Measurements from ENCODE around the gene SLC6A15. TPM values are rescaled to one million over a fixed set of nuclear protein-coding genes. Genes with fewer than 3 reads are reported as not detected.

SLC6A15 gene
- total and polyA plus RNA-seq, 2 of the 8 experiments (the other 6 are each of a cell fraction or from before 2014, with no cell fraction given): 3.1 to 42.0 TPM

DNA sequence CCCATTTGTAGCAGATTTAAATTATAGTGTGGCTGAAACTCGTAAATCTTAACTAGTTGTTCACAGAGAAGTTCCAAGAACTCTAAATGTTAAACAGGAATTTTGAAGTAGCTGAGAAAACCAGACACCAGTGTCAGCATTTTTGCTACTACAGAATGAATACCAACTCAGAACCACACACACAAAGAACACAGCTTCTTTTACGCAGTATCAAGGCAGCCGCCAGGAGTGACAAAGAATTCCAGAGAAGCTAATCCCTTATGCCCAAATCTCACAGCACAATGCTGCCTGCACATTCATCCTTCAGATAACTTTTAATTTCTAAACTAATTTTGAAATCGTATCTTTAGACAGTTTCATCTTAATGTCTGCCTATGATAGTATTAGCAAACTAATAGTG lies 37.4 kb downstream of the SLC6A15 start:
- 76% methylated on average over 4 of the region's 4 CpGs; no CpG with 5 or more reads in 1 of the 2 experiments for WGBS, 2 experiments (ENCODE audit: extremely low coverage in 1 of 2, insufficient coverage in 1 of 2, insufficient read length in 1 of 2, insufficient replicate concordance in 2 of 2, low coverage in 1 of 2, low lambda C conversion rate in 2 of 2, missing lambda C conversion rate in 1 of 2)
- ChIA-PET CTCF (ENCODE audit: partially characterized antibody) (interaction anchor here (0.7 to 5.1 kb wide), 24 partner anchors 9 to 405 kb away, joined by 3 to 150 read pairs (median 5); partner anchors contain the start of genes ALX1, LRRIQ1, SLC6A15 and TSPAN19), POLR2A (ENCODE audit: partially characterized antibody) (no interaction called here)
- no peak overlapping the region for H3K4me2 ChIP-seq (ENCODE audit: insufficient read depth in 1 of 2, low read depth in 2 of 2, low read length in 2 of 2)
- H2AK5ac ChIP-seq (ENCODE audit: low read depth, low read length): no peak overlapping the region
- H2BK20ac ChIP-seq (ENCODE audit: low read length): no peak overlapping the region
- H3K9ac ChIP-seq (replicated peaks in 1 of 4; ENCODE audit: extremely low read depth in 1 of 4, low read depth in 3 of 4, low read length in 3 of 4): no peak overlapping the region
- no peak overlapping the region for H3K4me3 ChIP-seq (ENCODE audit: extremely low read depth in 1 of 4, insufficient read depth in 2 of 4, low read depth in 3 of 4, low read length in 4 of 4)
- H3K23ac ChIP-seq (ENCODE audit: insufficient read length): no peak overlapping the region
- H4K91ac ChIP-seq (replicated peaks; ENCODE audit: insufficient read length, low read length): no peak overlapping the region
- H2BK12ac ChIP-seq (ENCODE audit: low read depth, low read length): no peak overlapping the region
- H3K18ac ChIP-seq (ENCODE audit: extremely low read depth, low read length): no peak overlapping the region
- no peaks in the 10 kb centered on the region for H4K20me1 ChIP-seq (replicated peaks in 1 of 2; ENCODE audit: control insufficient read depth in 1 of 2, insufficient read depth in 2 of 2, low read length in 2 of 2)
- DNase-seq (ENCODE audit: low read depth in 1 of 2, low spot score in 2 of 2): no peak
- H3K79me2 ChIP-seq (ENCODE audit: control insufficient read depth in 1 of 2, insufficient read depth in 2 of 2, low read length in 2 of 2): no peaks in the 10 kb centered on the region
- H3K79me1 ChIP-seq (ENCODE audit: low read depth, low read length): no peaks in the 10 kb centered on the region
- H3K4ac ChIP-seq (replicated peaks; ENCODE audit: insufficient read length, low read depth, low read length): no peak overlapping the region
- no peak for FAIRE-seq
- H3K27me3 ChIP-seq (replicated peaks in 1 of 4; ENCODE audit: control insufficient read depth in 3 of 4, extremely low read depth in 1 of 4, insufficient read depth in 3 of 4, low read length in 3 of 4): no peaks in the 10 kb centered on the region
- no peak overlapping the region for H2BK5ac ChIP-seq (ENCODE audit: low read depth, low read length)
- H3K14ac ChIP-seq (ENCODE audit: insufficient read length): no peak overlapping the region
- H3K36me3 ChIP-seq (ENCODE audit: control insufficient read depth in 2 of 4, insufficient read depth in 4 of 4, low read length in 3 of 4): no peaks in the 10 kb centered on the region
- H3K23me2 ChIP-seq (ENCODE audit: low read depth, low read length): no peaks in the 10 kb centered on the region
- no peak overlapping the region for H3K56ac ChIP-seq (replicated peaks; ENCODE audit: insufficient read length, low read depth, low read length)
- no peak overlapping the region for H3K27ac ChIP-seq (ENCODE audit: low read depth, low read length)
- no peak overlapping the region for H4K8ac ChIP-seq (ENCODE audit: extremely low read depth, insufficient read depth, low read length)
- no peak overlapping the region for H4K5ac ChIP-seq (ENCODE audit: insufficient read length, low read depth, low read length)
- H3K9me3 ChIP-seq (ENCODE audit: insufficient read depth in 2 of 2, low read depth in 1 of 2, low read length in 1 of 2): no peaks in the 10 kb centered on the region
- no peaks in the 10 kb centered on the region for H3K4me1 ChIP-seq (replicated peaks in 1 of 4; ENCODE audit: control insufficient read depth in 3 of 4, insufficient read depth in 4 of 4, low read length in 3 of 4)
- H2AFZ ChIP-seq (ENCODE audit: low read length): no peak overlapping the region
- no peak overlapping the region for H2BK120ac ChIP-seq (replicated peaks; ENCODE audit: low read depth, low read length)
- no peak overlapping the region for H2BK15ac ChIP-seq (ENCODE audit: low read length)
- no peak for TF ChIP-seq RAD21 (IDR thresholded peaks at IDR 0.05 in 1 of 2, conservative IDR thresholded peaks at IDR 0.05 in 1 of 2; ENCODE audit: low read depth in 2 of 2, low read length in 2 of 2)
- TF ChIP-seq PHF8 (conservative IDR thresholded peaks at IDR 0.05; ENCODE audit: low read depth, low read length): no peak
- no peak for TF ChIP-seq SAP30 (IDR thresholded peaks at IDR 0.05; ENCODE audit: insufficient read depth, insufficient replicate concordance, low read length)
- no peak for TF ChIP-seq CTCF (IDR thresholded peaks at IDR 0.05; ENCODE audit: control extremely low read depth in 1 of 3, insufficient read depth in 1 of 3, low read depth in 1 of 3, low read length in 3 of 3)
- TF ChIP-seq SP4 (IDR thresholded peaks at IDR 0.05; ENCODE audit: low read length): no peak
- no peak for TF ChIP-seq CEBPB (IDR thresholded peaks at IDR 0.05; ENCODE audit: low read depth, low read length)
- TF ChIP-seq GTF2F1 (IDR thresholded peaks at IDR 0.05; ENCODE audit: borderline replicate concordance, low read depth, low read length): no peak
- TF ChIP-seq SIX5 (IDR thresholded peaks at IDR 0.05; ENCODE audit: low read depth, low read length): no peak
- TF ChIP-seq ZNF274 (IDR thresholded peaks at IDR 0.05; ENCODE audit: borderline replicate concordance, extremely low read depth, low read length): no peak
- TF ChIP-seq BRCA1 (IDR thresholded peaks at IDR 0.05; ENCODE audit: low read depth, low read length): no peak
